Measurements from ENCODE around the gene SLCO3A1.

SLCO3A1 gene

DNA sequence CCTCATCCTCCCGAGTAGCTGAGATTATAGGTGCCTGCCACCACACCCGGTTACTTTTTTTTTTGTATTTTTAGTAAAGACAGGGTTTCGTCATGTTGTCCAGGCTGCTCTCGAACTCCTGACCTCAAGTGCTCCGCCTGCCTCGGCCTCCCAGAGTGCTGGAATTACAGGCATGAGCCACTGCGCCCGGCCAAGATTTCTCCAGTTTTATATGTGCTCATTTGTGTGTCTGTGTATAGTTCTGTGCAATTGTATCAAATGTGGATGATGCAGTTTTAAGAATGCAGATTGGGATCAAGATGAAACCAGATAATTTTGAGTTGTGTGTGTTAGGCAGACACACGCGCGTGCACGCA, 68.3 kb downstream of the SLCO3A1 start:
- TF ChIP-seq, protein P1, sequence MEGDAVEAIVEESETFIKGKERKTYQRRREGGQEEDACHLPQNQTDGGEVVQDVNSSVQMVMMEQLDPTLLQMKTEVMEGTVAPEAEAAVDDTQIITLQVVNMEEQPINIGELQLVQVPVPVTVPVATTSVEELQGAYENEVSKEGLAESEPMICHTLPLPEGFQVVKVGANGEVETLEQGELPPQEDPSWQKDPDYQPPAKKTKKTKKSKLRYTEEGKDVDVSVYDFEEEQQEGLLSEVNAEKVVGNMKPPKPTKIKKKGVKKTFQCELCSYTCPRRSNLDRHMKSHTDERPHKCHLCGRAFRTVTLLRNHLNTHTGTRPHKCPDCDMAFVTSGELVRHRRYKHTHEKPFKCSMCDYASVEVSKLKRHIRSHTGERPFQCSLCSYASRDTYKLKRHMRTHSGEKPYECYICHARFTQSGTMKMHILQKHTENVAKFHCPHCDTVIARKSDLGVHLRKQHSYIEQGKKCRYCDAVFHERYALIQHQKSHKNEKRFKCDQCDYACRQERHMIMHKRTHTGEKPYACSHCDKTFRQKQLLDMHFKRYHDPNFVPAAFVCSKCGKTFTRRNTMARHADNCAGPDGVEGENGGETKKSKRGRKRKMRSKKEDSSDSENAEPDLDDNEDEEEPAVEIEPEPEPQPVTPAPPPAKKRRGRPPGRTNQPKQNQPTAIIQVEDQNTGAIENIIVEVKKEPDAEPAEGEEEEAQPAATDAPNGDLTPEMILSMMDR (conservative IDR thresholded peaks at IDR 0.05; ENCODE audit: low read depth) = no peak
- ChIA-PET CTCF (interaction anchor here (0.6 kb wide), 1 partner anchor 157 kb away, joined by 3 read pairs; no protein-coding TSS in a partner anchor), POLR2A (ENCODE audit: low non-redundant PET) (no interaction called here)
- DNase-seq (ENCODE audit: low spot score) = no peak
- H3K27ac ChIP-seq = no peak overlapping the region

DNA sequence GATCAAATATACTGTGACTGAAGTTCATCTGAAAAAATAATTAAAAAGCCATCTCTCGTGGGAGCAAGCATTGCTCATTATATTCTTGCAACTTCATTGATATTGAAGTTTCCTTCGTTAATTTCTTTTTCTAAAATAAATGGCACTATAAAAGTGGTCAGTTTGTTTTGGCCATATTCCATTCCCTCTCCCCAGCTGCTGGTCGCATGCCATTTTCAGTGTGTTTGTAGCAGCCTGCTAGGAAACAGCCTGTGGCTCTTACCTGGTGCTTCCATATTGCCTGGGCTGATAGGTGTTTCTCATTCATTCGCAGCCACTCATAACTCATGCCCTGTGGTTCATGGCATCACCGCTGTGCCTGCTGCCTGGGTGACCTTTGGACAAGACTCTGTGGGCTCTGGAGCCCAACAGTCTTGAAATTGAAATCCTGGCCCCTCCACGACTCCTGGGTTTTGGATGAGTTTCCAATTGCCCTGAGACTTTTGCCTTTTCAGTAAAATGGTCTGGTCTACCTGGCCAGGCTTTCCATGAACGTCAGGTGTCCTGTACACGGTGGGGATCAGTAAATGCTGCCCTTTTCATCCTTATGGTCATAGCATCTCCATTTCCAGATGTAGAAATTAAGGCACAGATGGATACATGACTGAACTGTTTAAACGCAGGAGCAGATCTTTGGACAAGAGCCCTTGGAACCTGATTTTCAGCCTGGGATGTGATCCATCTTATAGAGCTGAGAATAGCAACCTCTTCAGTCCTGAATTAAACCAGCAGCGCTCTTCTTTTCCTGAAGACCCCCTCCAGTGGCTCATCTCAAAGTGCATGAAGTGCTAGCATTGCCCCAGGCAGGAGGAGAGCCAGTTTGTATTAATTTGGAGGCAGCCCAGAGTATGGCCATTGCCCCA, 69.4 kb downstream of the SLCO3A1 start:
- DNase-seq (ENCODE audit: low spot score) = no peak
- CTCF ChIA-PET = no interaction called here
- TF ChIP-seq, protein P1 (conservative IDR thresholded peaks at IDR 0.05; ENCODE audit: low read depth) = no peak
- no peak overlapping the region for H3K27ac ChIP-seq
- POLR2A ChIA-PET (ENCODE audit: low non-redundant PET) = no interaction called here

DNA sequence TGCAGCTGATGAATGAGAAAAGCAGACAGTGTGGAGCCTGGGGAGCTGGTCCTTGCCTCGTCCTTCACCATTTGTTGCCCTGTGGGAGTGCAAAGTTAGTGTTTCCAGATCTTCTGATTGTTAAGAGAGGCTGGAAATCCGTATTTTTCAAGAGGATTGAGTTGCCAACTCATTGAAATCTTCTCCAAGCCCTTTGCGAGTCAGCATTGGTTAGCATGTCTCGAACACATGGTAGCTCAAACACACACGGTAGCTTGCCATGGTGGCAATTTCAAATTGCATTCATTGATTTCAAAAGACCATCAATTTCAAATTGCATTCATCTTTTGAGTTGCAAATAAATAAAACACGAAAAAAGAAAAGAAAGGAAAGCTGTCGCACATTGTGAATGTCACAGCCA, 70.7 kb downstream of the SLCO3A1 start:
- CTCF ChIA-PET = no interaction called here
- DNase-seq (ENCODE audit: low spot score) = no peak
- POLR2A ChIA-PET (ENCODE audit: low non-redundant PET) = no interaction called here

DNA sequence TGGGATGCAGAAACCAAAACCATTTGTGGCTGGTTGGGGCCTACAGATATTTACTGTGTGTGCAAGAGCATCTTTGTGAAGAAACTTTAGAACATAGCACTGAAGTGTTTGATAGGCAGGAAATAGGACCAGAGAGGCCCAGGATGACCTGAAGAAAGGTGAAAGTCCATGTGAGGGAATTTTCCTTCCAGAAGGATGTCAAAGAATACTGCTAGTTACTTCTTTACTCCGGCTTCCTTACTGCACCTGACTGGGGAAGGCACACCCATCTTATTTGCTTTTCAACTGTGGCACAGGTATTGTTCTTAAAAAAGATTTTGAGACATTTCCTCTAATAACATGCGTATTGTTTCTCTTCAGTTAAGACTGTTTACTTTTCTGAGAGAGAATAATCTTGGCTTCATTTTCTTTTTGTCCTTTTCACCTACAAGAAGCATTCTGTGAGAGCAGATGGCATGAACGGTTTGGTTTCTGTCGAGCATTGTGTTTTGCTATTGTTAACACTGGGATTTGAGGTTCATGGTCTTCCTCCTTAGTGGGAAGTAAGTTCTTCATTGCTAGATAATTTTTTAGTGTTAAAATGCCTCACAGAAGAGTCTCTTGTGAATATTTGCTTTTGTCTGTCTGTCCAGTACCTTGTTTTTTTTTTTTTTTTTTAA, 71.5 kb downstream of the SLCO3A1 start:
- no peak overlapping the region for H3K27ac ChIP-seq
- POLR2A ChIA-PET (ENCODE audit: low non-redundant PET) = no interaction called here
- DNase-seq (ENCODE audit: low spot score) = no peak
- CTCF ChIA-PET = no interaction called here
- TF ChIP-seq, protein P1 (conservative IDR thresholded peaks at IDR 0.05; ENCODE audit: low read depth) = no peak

More for the DNA sequence above, 70.7 kb downstream of the SLCO3A1 start:
- TF ChIP-seq, protein P1 (conservative IDR thresholded peaks at IDR 0.05; ENCODE audit: low read depth) = no peak
- H3K27ac ChIP-seq = no peak overlapping the region

DNA sequence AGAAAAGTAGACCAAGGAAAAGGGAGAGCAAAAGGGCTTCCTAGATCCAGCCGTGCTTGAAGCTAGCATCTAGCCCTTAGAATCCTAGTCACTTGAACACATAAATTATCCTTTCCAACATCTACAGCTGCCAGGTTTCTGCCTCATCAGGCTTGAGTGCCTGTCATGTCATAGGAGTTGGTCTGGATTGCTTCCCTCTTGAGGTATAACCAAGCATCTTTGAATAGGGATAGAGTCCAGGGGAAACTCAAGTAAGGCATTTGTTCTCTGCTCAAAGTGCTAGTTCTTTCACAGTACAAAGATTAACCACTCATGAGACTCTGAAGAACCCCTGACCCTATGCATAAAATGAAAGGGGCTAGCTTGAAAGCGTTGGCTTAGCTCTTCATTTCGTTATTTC, 72.3 kb downstream of the SLCO3A1 start:
- no peak overlapping the region for H3K27ac ChIP-seq
- DNase-seq (ENCODE audit: low spot score) = no peak
- POLR2A ChIA-PET (ENCODE audit: low non-redundant PET) = no interaction called here
- TF ChIP-seq, protein P1 (conservative IDR thresholded peaks at IDR 0.05; ENCODE audit: low read depth) = no peak
- CTCF ChIA-PET = no interaction called here

DNA sequence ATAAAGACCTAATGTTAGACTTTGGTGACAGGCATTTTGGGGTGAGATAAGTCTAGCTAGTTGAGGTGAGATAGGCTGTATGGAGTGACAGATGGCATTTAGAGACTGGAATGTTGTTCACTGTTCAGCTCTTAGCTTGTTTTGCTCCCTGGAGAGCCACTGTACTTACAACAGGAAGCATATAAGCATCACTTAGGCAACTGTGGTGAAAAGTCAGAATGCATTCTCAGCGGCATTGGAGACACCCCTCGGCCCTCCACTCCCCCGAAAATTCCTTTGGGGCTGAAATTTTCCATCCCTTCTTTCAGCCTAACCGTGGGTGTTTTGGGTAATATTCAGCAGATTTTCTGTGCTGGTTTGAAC, 73.4 kb downstream of the SLCO3A1 start:
- H3K27ac ChIP-seq = no peak overlapping the region
- no peak for DNase-seq (ENCODE audit: low spot score)
- TF ChIP-seq, protein P1 (conservative IDR thresholded peaks at IDR 0.05; ENCODE audit: low read depth) = no peak
- CTCF ChIA-PET = interaction anchor here (0.6 kb wide), 1 partner anchor 54 kb away, joined by 3 read pairs; no protein-coding TSS in a partner anchor
- POLR2A ChIA-PET (ENCODE audit: low non-redundant PET) = no interaction called here
